ENCODE data around the gene LYSMD4. TPM values are rescaled to one million over a fixed set of nuclear protein-coding genes. Genes with fewer than 3 reads are reported as not detected.

LYSMD4 gene
- total and polyA plus RNA-seq, 2 of the 13 experiments (the other 11 are each of a cell fraction or from before 2014, with no cell fraction given), result 7.4 to 8.5 TPM

DNA sequence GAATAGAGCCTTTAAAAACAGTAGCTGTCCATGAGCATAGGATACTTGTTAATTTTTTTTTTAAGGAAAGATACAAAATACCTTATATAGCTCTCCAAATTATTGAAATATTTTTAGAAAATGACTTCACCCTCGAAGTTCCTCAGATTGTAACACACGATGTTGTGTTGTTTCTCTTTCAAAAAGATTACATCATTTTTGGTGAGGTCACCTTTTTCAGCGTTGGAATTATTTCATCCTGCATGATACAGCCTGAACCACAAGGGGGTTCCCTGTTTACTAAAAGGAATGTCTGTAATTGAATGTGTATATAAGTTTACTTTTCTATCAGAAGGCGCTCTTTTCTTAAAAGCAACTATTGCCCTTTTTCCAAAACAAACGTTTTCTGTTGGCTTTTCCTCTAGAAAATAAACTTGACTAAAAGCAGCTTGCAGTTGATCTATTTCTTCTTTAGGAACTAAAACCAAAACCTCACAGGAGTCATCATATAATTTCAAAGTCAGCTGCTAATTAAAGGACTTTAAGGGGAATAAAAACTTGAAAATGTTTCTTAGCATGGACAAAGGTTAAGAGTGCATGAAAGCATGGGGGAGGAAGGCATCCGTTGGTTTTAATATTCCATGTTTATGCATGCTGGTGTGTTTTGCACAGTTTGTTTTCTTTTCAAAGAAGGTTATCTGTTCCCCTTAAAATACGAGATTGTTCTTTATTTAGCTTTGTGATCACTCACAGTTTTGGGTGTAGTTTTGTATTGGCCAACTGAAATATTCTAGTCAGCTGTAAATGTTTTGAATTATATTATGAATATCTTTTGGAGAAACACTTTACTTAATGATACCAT, 29.4 kb downstream of the LYSMD4 start (continued):
- TF ChIP-seq ATF3 (CRISPR knock-in tag; IDR thresholded peaks at IDR 0.05), result peak; percentile 54; the same call in 1 of the 2 replicates
- TF ChIP-seq TFDP2 (CRISPR knock-in tag; IDR thresholded peaks at IDR 0.05), result no peak
- no peak for TF ChIP-seq CREBL2 (CRISPR knock-in tag; IDR thresholded peaks at IDR 0.05; ENCODE audit: borderline replicate concordance)
- TF ChIP-seq ELK4 (CRISPR knock-in tag; IDR thresholded peaks at IDR 0.05; ENCODE audit: borderline replicate concordance), result no peak
- no peak for TF ChIP-seq TCF7L2 (IDR thresholded peaks at IDR 0.05; ENCODE audit: low read depth, low read length)
- TF ChIP-seq BCL3 (CRISPR knock-in tag; IDR thresholded peaks at IDR 0.05), result no peak
- TF ChIP-seq MYNN (CRISPR knock-in tag; IDR thresholded peaks at IDR 0.05; ENCODE audit: low read depth), result no peak
- TF ChIP-seq, protein P1, sequence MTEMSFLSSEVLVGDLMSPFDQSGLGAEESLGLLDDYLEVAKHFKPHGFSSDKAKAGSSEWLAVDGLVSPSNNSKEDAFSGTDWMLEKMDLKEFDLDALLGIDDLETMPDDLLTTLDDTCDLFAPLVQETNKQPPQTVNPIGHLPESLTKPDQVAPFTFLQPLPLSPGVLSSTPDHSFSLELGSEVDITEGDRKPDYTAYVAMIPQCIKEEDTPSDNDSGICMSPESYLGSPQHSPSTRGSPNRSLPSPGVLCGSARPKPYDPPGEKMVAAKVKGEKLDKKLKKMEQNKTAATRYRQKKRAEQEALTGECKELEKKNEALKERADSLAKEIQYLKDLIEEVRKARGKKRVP (CRISPR knock-in tag; IDR thresholded peaks at IDR 0.05), result peak in 1 of 2 experiments; percentile 91; a peak in 2 of 4 replicates
- no peak for TF ChIP-seq NFE2L1 (CRISPR knock-in tag; IDR thresholded peaks at IDR 0.05; ENCODE audit: borderline replicate concordance)
- TF ChIP-seq KLF16 (CRISPR knock-in tag; IDR thresholded peaks at IDR 0.05), result peak in 1 of 2 experiments; percentile 32; a peak in 1 of 4 replicates
- peak; percentile 16; the same call in 1 of the 2 replicates for TF ChIP-seq HMG20A (CRISPR knock-in tag; IDR thresholded peaks at IDR 0.05; ENCODE audit: borderline replicate concordance)
- TF ChIP-seq, protein P2, sequence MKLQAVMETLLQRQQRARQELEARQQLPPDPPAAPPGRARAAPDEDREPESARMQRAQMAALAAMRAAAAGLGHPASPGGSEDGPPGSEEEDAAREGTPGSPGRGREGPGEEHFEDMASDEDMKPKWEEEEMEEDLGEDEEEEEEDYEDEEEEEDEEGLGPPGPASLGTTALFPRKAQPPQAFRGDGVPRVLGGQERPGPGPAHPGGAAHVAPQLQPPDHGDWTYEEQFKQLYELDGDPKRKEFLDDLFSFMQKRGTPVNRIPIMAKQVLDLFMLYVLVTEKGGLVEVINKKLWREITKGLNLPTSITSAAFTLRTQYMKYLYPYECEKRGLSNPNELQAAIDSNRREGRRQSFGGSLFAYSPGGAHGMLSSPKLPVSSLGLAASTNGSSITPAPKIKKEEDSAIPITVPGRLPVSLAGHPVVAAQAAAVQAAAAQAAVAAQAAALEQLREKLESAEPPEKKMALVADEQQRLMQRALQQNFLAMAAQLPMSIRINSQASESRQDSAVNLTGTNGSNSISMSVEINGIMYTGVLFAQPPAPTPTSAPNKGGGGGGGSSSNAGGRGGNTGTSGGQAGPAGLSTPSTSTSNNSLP (IDR thresholded peaks at IDR 0.05; ENCODE audit: low read depth, low read length), result peak; percentile 77; the same call in 1 of the 2 replicates
- TF ChIP-seq ZNF615 (CRISPR knock-in tag; IDR thresholded peaks at IDR 0.05; ENCODE audit: borderline replicate concordance), result no peak
- no peak for TF ChIP-seq ZNF432 (CRISPR knock-in tag; IDR thresholded peaks at IDR 0.05; ENCODE audit: borderline replicate concordance)

Measured in HepG2 (cell line).